GM20000 (cell line): ENCODE measurements around the gene TCF7L2.

Experiments used
- DNase-seq: peaks from one replicate; pipeline ENCODE4 v3.0.0; 2012; ENCODE audit warnings: low spot score
- TF ChIP-seq, protein P1 (sequence below): IDR thresholded peaks from 2 replicates; pipeline ENCODE4 v1.5.1; 2012; ENCODE audit warnings: mild to moderate bottlenecking, control low read depth; ENCODE audit errors: extremely low read depth, missing control alignments

Gene TCF7L2

DNA sequence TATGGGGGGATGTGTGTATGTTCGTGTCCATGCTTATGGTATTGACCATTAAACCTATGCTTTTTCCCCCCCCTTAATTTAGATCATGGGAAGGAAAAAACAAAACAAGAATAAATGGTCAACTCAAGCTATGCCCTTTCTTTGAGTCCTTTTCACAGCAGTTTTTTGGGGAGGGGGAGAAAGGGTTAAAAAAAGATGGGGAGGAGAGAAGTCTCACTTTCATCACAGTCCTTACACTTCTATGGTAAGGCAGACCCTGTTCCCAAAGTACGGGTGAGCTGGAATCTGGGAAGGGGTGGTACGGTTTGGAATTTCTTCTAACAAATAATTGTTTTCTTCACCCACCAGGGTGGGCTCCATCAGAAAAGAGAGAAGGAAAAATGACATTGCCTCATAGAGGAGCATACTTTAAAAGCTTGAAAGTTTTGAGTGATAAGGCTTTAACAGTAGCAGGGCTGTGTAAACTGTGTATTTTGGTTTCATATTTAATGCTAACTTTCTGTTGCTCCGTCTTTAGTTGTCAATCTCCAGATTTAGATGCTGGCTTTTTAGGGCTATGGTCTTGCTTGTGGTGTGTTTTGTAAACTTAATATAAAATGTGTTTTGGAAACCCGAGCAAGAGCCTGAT is 180.1 kb downstream of the TCF7L2 start:
- TF ChIP-seq, protein P1, sequence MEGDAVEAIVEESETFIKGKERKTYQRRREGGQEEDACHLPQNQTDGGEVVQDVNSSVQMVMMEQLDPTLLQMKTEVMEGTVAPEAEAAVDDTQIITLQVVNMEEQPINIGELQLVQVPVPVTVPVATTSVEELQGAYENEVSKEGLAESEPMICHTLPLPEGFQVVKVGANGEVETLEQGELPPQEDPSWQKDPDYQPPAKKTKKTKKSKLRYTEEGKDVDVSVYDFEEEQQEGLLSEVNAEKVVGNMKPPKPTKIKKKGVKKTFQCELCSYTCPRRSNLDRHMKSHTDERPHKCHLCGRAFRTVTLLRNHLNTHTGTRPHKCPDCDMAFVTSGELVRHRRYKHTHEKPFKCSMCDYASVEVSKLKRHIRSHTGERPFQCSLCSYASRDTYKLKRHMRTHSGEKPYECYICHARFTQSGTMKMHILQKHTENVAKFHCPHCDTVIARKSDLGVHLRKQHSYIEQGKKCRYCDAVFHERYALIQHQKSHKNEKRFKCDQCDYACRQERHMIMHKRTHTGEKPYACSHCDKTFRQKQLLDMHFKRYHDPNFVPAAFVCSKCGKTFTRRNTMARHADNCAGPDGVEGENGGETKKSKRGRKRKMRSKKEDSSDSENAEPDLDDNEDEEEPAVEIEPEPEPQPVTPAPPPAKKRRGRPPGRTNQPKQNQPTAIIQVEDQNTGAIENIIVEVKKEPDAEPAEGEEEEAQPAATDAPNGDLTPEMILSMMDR, result no peak
- DNase-seq, result no peak

DNA sequence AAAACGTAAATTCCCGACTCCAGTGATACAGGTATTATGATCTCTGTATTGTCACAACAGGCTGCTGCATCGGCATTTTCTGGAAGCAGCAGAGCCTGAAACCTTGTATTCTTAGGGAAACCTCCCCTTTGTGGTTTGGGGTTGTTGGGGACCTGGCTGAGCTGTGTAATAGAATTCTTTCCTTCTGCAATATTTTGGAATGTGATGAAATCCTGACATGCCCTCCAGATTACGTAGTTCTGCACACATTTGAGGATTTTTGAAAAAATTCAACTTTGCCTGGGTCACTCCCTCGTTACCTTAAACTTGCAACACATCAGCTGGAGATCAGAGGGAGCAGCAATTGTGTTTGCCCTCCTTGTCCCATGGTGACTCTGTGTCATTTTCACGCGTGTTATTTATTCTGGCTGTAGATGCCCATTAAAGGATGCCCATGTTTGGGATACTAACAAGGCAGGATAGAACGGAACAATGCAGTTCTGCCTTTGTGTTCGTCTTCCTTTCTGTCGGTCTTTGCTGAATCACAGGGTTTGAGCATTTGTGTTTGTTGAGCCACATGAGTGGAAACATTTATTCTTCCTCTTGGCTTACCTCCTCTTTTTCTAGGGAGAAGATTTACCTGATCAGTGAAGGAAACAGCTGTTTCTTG is 181.7 kb downstream of the TCF7L2 start:
- TF ChIP-seq, protein P1, result no peak
- no peak for DNase-seq

DNA sequence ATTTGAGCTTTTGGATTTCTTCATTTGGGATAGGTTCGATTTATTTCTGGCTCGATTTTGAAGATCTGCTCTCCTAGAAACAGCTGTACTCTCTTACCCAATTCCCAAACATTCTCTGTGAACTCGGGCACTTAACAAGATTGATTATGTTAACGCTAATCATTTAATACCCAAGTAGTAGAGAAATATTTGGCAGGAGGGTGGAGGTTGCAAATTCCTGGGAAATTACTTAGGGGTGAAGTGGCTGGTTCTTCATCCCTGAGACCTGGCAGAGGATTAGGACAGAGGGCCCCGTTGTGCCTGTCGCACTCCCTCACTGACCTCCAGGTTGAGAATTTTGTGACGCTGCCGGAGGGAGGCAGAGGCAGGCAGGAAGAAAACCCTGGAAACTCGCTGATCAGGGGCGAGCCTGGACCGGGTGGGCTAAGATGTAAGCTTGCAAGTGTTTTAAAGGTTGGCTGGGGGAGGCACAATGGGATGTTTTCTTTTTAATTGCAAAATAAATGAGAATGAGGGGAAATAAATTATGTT is 182.6 kb downstream of the TCF7L2 start:
- TF ChIP-seq, protein P1, result no peak
- no peak for DNase-seq

DNA sequence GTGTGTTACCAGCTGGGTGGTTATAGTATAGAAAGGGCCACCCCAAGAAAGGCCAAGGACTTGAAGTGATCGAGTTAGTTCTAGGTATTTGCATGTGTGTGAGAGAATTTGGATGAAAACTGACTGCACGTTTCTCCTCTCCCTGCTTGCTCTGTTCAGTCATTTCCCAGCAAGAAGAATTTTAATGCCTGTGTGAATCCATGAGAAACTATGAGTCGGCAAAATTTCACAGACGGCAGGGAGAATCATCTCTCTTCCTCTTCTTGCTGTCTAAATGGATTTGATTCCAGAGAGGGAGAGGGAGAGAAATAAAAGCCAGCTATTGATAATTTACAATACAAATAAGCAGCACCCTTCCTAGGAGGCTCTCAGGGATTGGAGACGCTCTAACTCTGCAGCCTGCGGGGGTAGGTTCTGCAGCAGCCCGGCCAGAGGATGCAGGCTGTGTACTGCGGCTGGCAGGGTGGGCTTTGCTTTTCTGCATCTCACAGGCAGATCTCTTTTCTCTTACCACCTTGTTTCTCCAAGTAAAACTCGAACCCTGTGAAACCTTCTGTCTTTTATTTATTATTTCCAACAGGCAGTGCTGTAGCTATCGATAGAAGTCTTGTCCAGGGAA is 183.6 kb downstream of the TCF7L2 start:
- TF ChIP-seq, protein P1, result no peak
- no peak for DNase-seq

DNA sequence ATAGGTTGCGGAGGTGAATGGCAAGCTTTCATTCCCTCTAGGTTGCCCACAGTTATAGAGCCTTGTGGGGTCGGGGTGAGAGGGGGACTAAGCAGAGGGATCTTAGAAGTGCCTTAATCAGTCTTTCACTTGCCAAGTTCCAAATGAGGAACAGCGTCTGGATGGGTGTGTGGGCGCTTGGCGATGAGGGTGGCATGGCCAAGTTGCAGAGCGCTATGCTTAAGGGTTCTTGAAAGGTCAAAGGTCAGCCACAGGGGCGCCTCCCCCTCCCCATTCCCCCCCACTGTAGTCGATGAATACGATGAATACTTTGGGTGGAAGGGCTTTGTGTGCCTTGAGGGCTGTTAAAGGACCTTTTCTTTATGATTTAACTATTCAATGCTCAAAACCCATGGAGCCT is 185.0 kb downstream of the TCF7L2 start:
- TF ChIP-seq, protein P1, result no peak
- no peak for DNase-seq

DNA sequence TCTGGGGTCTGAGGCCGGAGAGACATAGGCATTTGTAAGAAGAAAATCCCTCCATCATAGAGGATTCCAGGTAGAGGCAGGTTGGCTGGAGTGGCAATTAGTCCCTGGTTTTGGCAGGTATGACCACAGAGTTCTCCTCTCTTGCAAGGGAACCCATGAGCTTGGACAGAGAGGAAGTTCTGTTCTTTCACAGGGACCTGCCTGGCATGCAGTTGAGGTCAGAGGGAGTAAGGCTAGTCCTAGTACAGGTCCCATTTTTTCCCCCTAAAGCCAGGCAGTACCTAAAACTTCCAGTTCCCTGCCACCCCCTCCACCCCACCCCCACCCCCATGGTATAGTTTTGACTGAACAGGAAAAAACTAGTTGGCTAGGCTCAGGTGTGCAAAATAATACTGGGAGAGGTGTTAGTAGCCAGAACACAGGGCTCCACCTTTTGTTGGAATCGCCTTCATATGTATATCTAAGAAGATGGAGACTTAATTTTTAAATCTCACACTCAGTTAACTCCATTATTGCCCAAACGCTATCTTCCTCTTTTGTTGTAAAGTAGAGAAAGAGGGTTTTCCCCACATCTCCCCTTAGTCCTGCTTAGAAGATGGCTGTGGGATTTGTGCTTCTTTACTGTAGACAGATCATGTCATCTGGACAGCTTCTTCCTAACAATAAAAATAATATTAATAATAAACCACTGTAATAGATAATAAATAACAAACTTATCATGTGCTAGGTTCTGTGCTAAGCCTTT is 188.1 kb downstream of the TCF7L2 start:
- TF ChIP-seq, protein P1, result no peak
- no peak for DNase-seq
